Keratinocyte (primary cell): Measurements from ENCODE around the gene AFF2.

ENCODE experiments used
- EZH2 ChIP-seq: IDR thresholded peaks from one replicate; pipeline ENCODE4 v1.6.1; 2012; ENCODE audit warnings: inconsistent platforms, mild to moderate bottlenecking, low read length, moderate library complexity
- TF ChIP-seq, protein P1 (sequence below), 3 experiments: IDR thresholded peaks in 1 of 3; conservative IDR thresholded peaks in 1 of 3; optimal IDR thresholded peaks in 1 of 3; 2 replicates in 2 of 3; 3 replicates in 1 of 3; pipeline versions ENCODE3 to v1.5.1; 2011; ENCODE audit warnings: low read length in 3 of 3, mild to moderate bottlenecking in 3 of 3, moderate library complexity in 2 of 3, control low read depth in 1 of 3, inconsistent platforms in 1 of 3; ENCODE audit not compliant: insufficient read depth in 2 of 3; ENCODE audit errors: extremely low read depth in 1 of 3

DNA sequence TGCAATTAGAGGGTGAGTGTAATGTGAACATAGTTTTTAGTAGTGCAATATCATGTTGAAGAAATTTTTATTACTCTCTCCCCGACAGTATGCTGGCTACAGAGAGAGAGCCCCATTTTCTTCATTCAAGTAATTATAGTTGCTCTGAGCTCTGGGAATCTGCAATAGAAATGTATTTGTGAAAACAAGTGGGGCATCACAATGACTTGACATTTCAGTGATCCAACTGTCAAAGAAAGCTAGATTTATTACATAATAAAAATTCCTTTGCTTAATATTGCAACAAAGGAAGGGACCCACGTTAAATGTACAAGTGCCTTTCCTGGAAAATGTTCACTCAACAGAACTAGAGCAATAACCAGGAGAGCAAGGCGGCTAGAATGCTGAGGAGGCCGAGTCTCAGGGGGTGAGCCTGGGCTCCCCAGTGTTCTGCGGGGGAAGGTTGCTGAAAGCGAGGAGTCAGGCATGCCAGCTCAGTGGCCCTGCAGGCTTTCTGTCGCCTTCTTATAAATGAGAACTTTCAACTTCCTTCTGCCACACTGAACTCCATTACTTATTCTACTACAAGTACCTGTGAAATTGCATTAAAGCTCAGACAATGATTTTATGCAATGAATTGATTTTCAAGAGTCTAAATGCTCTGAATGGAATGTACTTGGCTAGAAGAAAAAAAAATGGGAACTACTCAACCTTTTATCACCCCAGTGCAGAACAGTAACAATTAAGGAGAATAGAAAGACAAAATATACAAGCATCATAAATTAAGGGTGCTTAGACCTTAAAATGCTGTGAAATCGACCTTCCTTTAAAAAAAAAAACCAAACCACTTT lies 476.4 kb downstream of the AFF2 start:
- TF ChIP-seq, protein P1, sequence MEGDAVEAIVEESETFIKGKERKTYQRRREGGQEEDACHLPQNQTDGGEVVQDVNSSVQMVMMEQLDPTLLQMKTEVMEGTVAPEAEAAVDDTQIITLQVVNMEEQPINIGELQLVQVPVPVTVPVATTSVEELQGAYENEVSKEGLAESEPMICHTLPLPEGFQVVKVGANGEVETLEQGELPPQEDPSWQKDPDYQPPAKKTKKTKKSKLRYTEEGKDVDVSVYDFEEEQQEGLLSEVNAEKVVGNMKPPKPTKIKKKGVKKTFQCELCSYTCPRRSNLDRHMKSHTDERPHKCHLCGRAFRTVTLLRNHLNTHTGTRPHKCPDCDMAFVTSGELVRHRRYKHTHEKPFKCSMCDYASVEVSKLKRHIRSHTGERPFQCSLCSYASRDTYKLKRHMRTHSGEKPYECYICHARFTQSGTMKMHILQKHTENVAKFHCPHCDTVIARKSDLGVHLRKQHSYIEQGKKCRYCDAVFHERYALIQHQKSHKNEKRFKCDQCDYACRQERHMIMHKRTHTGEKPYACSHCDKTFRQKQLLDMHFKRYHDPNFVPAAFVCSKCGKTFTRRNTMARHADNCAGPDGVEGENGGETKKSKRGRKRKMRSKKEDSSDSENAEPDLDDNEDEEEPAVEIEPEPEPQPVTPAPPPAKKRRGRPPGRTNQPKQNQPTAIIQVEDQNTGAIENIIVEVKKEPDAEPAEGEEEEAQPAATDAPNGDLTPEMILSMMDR (optimal IDR thresholded peaks at IDR 0.05 in 1 of 3, IDR thresholded peaks at IDR 0.05 in 1 of 3, conservative IDR thresholded peaks at IDR 0.05 in 1 of 3; ENCODE audit: extremely low read depth in 1 of 3, insufficient read depth in 2 of 3, low read length in 3 of 3) = no peak
- no peak for TF ChIP-seq EZH2
